Body of pancreas (tissue), 4 donors: Measurements from ENCODE around the gene RNF157. TPM values are rescaled to one million over a fixed set of nuclear protein-coding genes. Genes with fewer than 3 reads are reported as not detected.

ENCODE experiments used
- ATAC-seq: fragments of 150-250 bp; one replicate; pipeline ENCODE4 v1.9.1; 2016
- DNase-seq, 4 donors: peaks; one replicate each; pipeline ENCODE4 v3.0.0-alpha.2; 2019
- H3K27ac ChIP-seq, 4 donors: fragments of 200-600 bp; sonication (generic); 1 replicate in 3 of 4; 2 replicates in 1 of 4; pipeline versions ENCODE4 v1.5.1 to v1.6.1; 2016 to 2019; ENCODE audit warnings: mild to moderate bottlenecking in 1 of 4, mixed read lengths in 1 of 4, moderate library complexity in 1 of 4
- H3K27me3 ChIP-seq, 2 donors: fragments of 200-600 bp; sonication (generic); one replicate each; pipeline ENCODE4 v1.6.0; 2016; ENCODE audit warnings: mild to moderate bottlenecking in 1 of 2
- H3K36me3 ChIP-seq, 2 donors: fragments of 200-600 bp; sonication (generic); replicated peaks in 1 of 2; 2 replicates each; pipeline ENCODE4 v1.5.1; 2016; ENCODE audit warnings: low read depth in 2 of 2; ENCODE audit not compliant: insufficient read depth in 1 of 2
- H3K4me1 ChIP-seq: fragments of 200-600 bp; sonication (generic); one replicate; pipeline ENCODE4 v1.6.0; 2016
- H3K4me3 ChIP-seq, 2 donors: fragments of 200-600 bp; sonication (generic); 1 replicate in 1 of 2; 2 replicates in 1 of 2; pipeline ENCODE4 v1.5.1; 2016 to 2019
- H3K9me3 ChIP-seq, 3 donors: fragments of 200-600 bp; sonication (generic); 1 replicate in 2 of 3; 2 replicates in 1 of 3; pipeline ENCODE4 v1.5.1; 2016
- POLR2A ChIP-seq, 3 donors: fragments of 450-650 bp; IDR thresholded peaks; one replicate each; pipeline ENCODE4 v1.6.1; 2016; ENCODE audit warnings: antibody characterized with exemption in 3 of 3, mild to moderate bottlenecking in 2 of 3
- WGBS, 2 donors: methylation state at CpG; one replicate each; pipeline ENCODE4 v1.1.5; 2017; 5-methylcytosine and 5-hydroxymethylcytosine counted together
- intact Hi-C: fragments of 100-400 bp; cut with DNase I; formaldehyde crosslinking; loops from one replicate; pipeline ENCODE4 v1.15.1; 2023
- total RNA-seq, 2 donors: library from RNA; depleted of rRNA; stranded (reverse); fragments of >200 nt; gene quantifications; one replicate each; pipeline ENCODE4 v1.1.0, GENCODE V29; 2016
- TF ChIP-seq, protein P1 (sequence below), 7 experiments: fragments of 450-650 bp in 4 of 7; fragments of 200-600 bp in 3 of 7; sonication (generic) in 3 of 7; IDR thresholded peaks; one replicate each; pipeline ENCODE4 v1.5.1; 2016 to 2019; ENCODE audit warnings: antibody characterized with exemption in 7 of 7

RNF157 gene
- total RNA-seq, 2 donors from 2014 or later: 4.7 to 29.3 TPM

DNA sequence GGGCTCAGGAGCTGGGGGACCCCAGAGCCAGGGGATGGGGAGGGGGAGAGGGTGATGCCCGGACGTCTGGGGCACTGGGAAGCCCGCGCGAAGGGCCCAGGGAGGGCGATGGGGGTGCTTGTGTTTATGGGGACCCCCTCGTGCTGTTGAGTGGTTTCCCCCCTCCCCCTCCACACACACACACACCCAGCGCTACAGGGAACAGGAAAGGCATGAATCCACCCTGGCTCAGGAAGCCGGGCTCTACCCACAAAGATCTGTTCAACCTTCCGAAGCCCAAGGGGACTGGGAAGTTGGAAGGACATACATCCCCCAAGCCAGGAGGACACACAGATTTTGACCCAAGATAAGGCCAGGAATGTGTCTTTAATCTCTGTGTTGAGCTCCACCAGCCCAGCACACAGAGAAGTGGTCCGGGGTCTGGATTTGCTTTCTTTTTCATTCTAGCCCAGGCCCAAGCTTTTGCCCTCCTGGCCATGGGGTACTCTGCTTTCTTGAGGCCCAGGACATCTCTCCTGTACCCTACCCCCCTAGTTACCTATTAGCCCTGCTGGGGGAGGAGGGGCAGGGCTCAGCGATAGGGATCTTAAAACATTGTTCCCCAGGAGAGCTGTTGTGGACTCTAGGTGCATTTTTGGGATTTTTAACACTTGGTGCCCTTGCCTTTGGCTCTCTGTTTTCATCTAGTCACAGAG is 26.1 kb upstream of the RNF157 start:
- Histone ChIP-seq H3K36me3 (no peaks in the 10 kb centered on the region), H3K4me1 (peaks cover 80% of the 10 kb centered on the region), H3K9me3 (no peaks in the 10 kb centered on the region), H3K4me3 (peak overlapping the region; percentile 90 to 94), H3K27me3 (no peaks in the 10 kb centered on the region), H3K27ac (peak overlapping the region; percentile 83 to 96 (median 90))
- ATAC-seq: no peak
- WGBS, 2 donors: 4 to 6% methylated on average over 3 to 12 of the region's 12 CpGs
- TF ChIP-seq, protein P1, sequence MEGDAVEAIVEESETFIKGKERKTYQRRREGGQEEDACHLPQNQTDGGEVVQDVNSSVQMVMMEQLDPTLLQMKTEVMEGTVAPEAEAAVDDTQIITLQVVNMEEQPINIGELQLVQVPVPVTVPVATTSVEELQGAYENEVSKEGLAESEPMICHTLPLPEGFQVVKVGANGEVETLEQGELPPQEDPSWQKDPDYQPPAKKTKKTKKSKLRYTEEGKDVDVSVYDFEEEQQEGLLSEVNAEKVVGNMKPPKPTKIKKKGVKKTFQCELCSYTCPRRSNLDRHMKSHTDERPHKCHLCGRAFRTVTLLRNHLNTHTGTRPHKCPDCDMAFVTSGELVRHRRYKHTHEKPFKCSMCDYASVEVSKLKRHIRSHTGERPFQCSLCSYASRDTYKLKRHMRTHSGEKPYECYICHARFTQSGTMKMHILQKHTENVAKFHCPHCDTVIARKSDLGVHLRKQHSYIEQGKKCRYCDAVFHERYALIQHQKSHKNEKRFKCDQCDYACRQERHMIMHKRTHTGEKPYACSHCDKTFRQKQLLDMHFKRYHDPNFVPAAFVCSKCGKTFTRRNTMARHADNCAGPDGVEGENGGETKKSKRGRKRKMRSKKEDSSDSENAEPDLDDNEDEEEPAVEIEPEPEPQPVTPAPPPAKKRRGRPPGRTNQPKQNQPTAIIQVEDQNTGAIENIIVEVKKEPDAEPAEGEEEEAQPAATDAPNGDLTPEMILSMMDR (IDR thresholded peaks at IDR 0.05): no peak
- peak in 1 of 3 donors; percentile 1 for TF ChIP-seq POLR2A (IDR thresholded peaks at IDR 0.05)
- intact Hi-C loops: no loop called here
- peak in 2 of 4 donors; percentile 8 to 38 for DNase-seq

DNA sequence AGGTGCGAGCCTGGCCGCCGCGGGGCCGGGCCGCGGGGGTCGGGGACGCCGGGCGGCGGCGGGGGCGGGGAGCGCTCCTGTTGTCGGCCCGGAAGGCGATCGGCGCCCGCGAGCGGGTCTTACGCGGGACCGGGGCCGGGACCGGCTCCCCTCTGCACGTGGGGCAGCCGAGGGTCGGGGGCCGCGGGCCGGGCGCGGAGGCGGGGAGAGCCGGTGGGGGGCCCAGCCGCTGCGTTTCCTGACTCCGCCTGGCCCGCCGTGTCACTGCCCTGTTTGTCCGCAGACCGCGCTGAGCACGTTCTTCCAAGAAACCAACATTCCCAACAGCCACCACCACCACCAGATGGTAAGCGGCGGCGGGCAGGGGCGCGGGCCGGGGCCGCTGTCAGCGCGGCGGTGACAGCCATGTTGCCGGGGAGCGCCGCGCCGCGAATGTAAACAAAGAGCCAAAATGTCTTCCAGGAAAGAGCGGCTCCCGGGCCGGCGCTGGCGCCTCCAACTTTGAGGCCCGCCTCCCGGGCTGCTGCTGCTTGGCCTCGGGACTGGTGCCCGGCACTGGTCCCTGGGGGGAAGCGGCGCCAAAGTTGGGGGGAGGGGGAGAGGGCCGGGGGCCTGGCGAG is 25.4 kb upstream of the RNF157 start:
- WGBS, 2 donors: 0 to 1% methylated on average over 9 to 69 of the region's 76 CpGs
- peak overlapping the region; percentile 83 to 96 (median 90) for H3K27ac ChIP-seq
- DNase-seq (peak; percentile 73 to 81 (median 76)), ATAC-seq (peak; percentile 22)
- H3K4me1 ChIP-seq: peaks cover 80% of the 10 kb centered on the region
- intact Hi-C loops: no loop called here
- H3K4me3 ChIP-seq: peak overlapping the region; percentile 90 to 94
- peak; percentile 23 to 48 (median 42) for TF ChIP-seq POLR2A (IDR thresholded peaks at IDR 0.05)
- TF ChIP-seq, protein P1 (IDR thresholded peaks at IDR 0.05): no peak
- no peaks in the 10 kb centered on the region for H3K36me3 ChIP-seq
- H3K9me3 ChIP-seq: no peaks in the 10 kb centered on the region
- H3K27me3 ChIP-seq: no peaks in the 10 kb centered on the region

DNA sequence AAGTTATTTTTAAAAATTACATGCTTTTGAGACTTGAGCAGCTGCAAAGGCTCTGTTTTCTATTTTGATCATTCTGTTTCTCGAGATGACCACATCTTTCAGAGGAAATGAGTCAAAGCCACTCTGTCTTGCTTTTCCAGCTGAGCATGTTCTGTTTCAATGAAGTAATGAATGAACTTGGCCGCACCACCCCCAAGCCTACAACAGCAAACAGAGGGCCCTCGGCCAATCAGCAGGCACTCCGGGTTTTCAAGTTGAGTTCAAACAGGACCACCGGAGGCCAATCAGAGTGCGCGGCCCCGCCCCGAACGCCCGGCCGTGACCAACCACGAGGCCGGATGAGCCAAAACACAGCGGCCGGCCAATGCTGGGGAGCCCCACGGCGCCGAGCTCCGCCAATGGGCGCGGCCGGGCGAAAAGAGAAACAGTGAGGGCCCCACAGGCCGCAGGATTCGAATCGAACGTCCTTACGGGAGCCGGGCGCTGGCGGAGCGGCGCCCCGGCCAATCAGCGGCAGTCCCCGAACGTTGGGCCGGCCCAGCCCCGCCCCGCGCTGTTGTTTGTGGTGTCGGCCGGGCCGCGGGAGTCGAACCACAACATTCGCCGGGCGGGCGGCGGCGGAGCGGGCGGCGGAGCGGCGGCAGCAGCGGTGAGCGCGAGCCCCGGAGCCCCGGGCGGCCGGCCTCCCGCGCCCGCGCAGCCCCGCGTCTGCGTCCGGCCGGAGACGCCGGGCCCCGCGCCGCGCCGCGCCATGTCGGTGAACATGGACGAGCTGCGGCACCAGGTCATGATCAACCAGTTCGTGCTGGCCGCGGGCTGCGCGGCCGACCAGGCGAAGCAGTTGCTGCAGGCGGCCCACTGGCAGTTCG is 24.7 kb upstream of the RNF157 start, which contains the start of gene UBALD2:
UBALD2 (plus strand) TSS at position 594 of the 869 bp plus-strand sequence; CDS start at position 752, 158 bp downstream.
- intact Hi-C loops: no loop called here
- ATAC-seq (peak; percentile 89), DNase-seq (peak; percentile 98 to 100 (median 100))
- Histone ChIP-seq H3K9me3 (no peaks in the 10 kb centered on the region), H3K27me3 (no peaks in the 10 kb centered on the region), H3K4me3 (peak within 1 kb of the TSS; percentile 90 to 94), H3K27ac (peak within 1 kb of the TSS; percentile 86 to 96 (median 94)), H3K4me1 (peaks cover 85% of the 10 kb centered on the region), H3K36me3 (no peaks in the 10 kb centered on the region)
- WGBS, 2 donors: 0 to 1% methylated on average over 7 to 77 of the region's 94 CpGs
- TF ChIP-seq, protein P1 (IDR thresholded peaks at IDR 0.05): no peak
- TF ChIP-seq POLR2A (IDR thresholded peaks at IDR 0.05): peak; percentile 68 to 83 (median 80)

DNA sequence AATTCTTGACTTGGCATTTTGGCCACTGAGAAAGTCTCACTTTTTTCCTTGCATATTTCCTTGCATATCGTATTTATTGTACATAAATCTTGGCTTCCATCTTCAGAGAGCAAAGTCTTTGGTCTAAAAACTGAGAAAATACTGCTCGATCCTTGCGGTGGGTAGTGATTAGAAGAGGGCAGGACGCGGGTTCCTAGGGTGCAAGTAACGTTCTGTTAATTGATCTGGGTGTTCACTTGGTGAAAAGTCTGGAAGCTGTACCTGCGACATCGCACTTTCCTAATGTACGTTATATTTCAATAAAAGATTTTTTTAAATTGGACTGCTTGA is 24.1 kb upstream of the RNF157 start:
- ATAC-seq (no peak), DNase-seq (no peak)
- 35 to 39% methylated on average over 9 of the region's 9 CpGs for WGBS, 2 donors
- Histone ChIP-seq H3K27ac (peak overlapping the region; percentile 62 to 94 (median 94)), H3K4me3 (no peak overlapping the region), H3K4me1 (peaks cover 85% of the 10 kb centered on the region), H3K36me3 (no peaks in the 10 kb centered on the region), H3K27me3 (no peaks in the 10 kb centered on the region), H3K9me3 (no peaks in the 10 kb centered on the region)
- intact Hi-C loops: no loop called here
- no peak for TF ChIP-seq POLR2A (IDR thresholded peaks at IDR 0.05)
- TF ChIP-seq, protein P1 (IDR thresholded peaks at IDR 0.05): no peak
